ENCODE results near the gene PIP4K2B. TPM values are rescaled to one million over a fixed set of nuclear protein-coding genes. Genes with fewer than 3 reads are reported as not detected.

Gene PIP4K2B
- total and polyA plus RNA-seq, 2 donors (not counting 1 experiment from before 2014, with no cell fraction given) = 24.0 to 42.9 TPM

- no peaks in the 10 kb centered on the region for H3K79me2 ChIP-seq (ENCODE audit: control insufficient read depth, insufficient read depth, low read length)
- CTCF ChIA-PET = interaction anchor here (0.9 to 6.4 kb wide), 10 partner anchors 11 to 424 kb away, joined by 3 to 54 read pairs (median 4); partner anchors contain the start of gene EPOP
- peak overlapping the region; percentile 59 for H2AFZ ChIP-seq (ENCODE audit: insufficient read depth, low read depth, low read length, poor library complexity, severe bottlenecking)
- DNase-seq (no peak), ATAC-seq (ENCODE audit: low read depth) (no peak)
- POLR2A ChIA-PET = interaction anchor here (0.8 to 1.9 kb wide), 3 partner anchors 24 to 172 kb away, joined by 3 to 15 read pairs (median 9); partner anchors contain the start of gene MLLT6
- H3K27me3 ChIP-seq (replicated peaks in 1 of 4; ENCODE audit: control extremely low read depth in 1 of 4, control insufficient read depth in 3 of 4, insufficient read depth in 4 of 4, low read length in 3 of 4) = no peaks in the 10 kb centered on the region
- H3K36me3 ChIP-seq (replicated peaks in 1 of 2; ENCODE audit: control extremely low read depth in 1 of 2, control insufficient read depth in 1 of 2, extremely low read depth in 1 of 2, insufficient read depth in 2 of 2, low read length in 1 of 2) = peaks cover 0 to 10% of the 10 kb centered on the region in 2 experiments
- Mint-ChIP-seq H3K27me3 (no peaks in the 10 kb centered on the region), H3K4me3 (peak overlapping the region; percentile 76), H3K4me1 (peaks cover 57% of the 10 kb centered on the region), H3K9me3 (ENCODE audit: insufficient read depth) (no peaks in the 10 kb centered on the region), H3K27ac (peak overlapping the region; percentile 68)
- H3K9ac ChIP-seq (ENCODE audit: low read length) = peak overlapping the region; percentile 68
- peak overlapping the region; percentile 93 for H3K4me2 ChIP-seq (replicated peaks; ENCODE audit: low read depth, low read length, poor library complexity, severe bottlenecking)
- H3K27ac ChIP-seq (ENCODE audit: low read length in 2 of 2) = peak overlapping the region; percentile 8 to 48
- H3K9me3 ChIP-seq (ENCODE audit: control extremely low read depth in 1 of 3, control insufficient read depth in 2 of 3, insufficient read depth in 1 of 3, low read length in 2 of 3) = peaks cover 0 to 13% (median 0%) of the 10 kb centered on the region in 3 donors
- intact Hi-C loops (cut with micrococcal nuclease) = no loop called here
- H3K4me1 ChIP-seq (ENCODE audit: control insufficient read depth in 2 of 2, insufficient read depth in 2 of 2, low read length in 2 of 2) = peaks cover 32 to 59% of the 10 kb centered on the region in 2 donors
- H4K20me1 ChIP-seq (ENCODE audit: control insufficient read depth, insufficient read depth, low read length, poor library complexity, severe bottlenecking) = no peaks in the 10 kb centered on the region
- peak overlapping the region; percentile 13 to 69 (median 55) for H3K4me3 ChIP-seq (ENCODE audit: control extremely low read depth in 1 of 5, extremely low read depth in 1 of 5, insufficient read depth in 1 of 5, low read depth in 2 of 5, low read length in 4 of 5)
- TF ChIP-seq EZH2 (IDR thresholded peaks at IDR 0.05; ENCODE audit: borderline replicate concordance, insufficient read depth, low read depth, low read length, poor library complexity, severe bottlenecking) = no peak
- TF ChIP-seq CTCF (IDR thresholded peaks at IDR 0.05) = no peak
- WGBS (ENCODE audit: insufficient coverage) = 3% methylated on average over 6 of the region's 14 CpGs
Measured at GRCh38 chr17:38729368-38729885, 69.9 kb downstream of the PIP4K2B start.

GRCh38 chr17:38728290-38728831 is 71.0 kb downstream of the PIP4K2B start:
- intact Hi-C loops (cut with micrococcal nuclease) = no loop called here
- no peaks in the 10 kb centered on the region for H3K27me3 Mint-ChIP-seq
- POLR2A ChIA-PET = interaction anchor here (0.8 to 1.9 kb wide), 6 partner anchors 12 to 141 kb away, joined by 3 to 15 read pairs (median 4); partner anchors contain the start of genes LASP1 and MLLT6
- H3K27ac Mint-ChIP-seq = peak overlapping the region; percentile 86
- peak; percentile 80 for DNase-seq
- peak overlapping the region; percentile 76 for H3K4me3 Mint-ChIP-seq
- no peaks in the 10 kb centered on the region for H4K20me1 ChIP-seq (ENCODE audit: control insufficient read depth, insufficient read depth, low read length, poor library complexity, severe bottlenecking)
- no peak for TF ChIP-seq EZH2 (IDR thresholded peaks at IDR 0.05; ENCODE audit: borderline replicate concordance, insufficient read depth, low read depth, low read length, poor library complexity, severe bottlenecking)
- no peak for TF ChIP-seq CTCF (IDR thresholded peaks at IDR 0.05)
- peak overlapping the region; percentile 32 to 64 for H3K27ac ChIP-seq (ENCODE audit: low read length in 2 of 2)
- peak overlapping the region; percentile 93 for H3K4me2 ChIP-seq (replicated peaks; ENCODE audit: low read depth, low read length, poor library complexity, severe bottlenecking)
- CTCF ChIA-PET = interaction anchor here (0.8 to 6.4 kb wide), 13 partner anchors 10 to 425 kb away, joined by 3 to 54 read pairs (median 4); partner anchors contain the start of gene EPOP
- ATAC-seq (ENCODE audit: low read depth) = peak; percentile 26
- no peaks in the 10 kb centered on the region for H3K27me3 ChIP-seq (replicated peaks in 1 of 4; ENCODE audit: control extremely low read depth in 1 of 4, control insufficient read depth in 3 of 4, insufficient read depth in 4 of 4, low read length in 3 of 4)
- H3K79me2 ChIP-seq (ENCODE audit: control insufficient read depth, insufficient read depth, low read length) = no peaks in the 10 kb centered on the region
- peaks cover 32 to 56% of the 10 kb centered on the region in 2 donors for H3K4me1 ChIP-seq (ENCODE audit: control insufficient read depth in 2 of 2, insufficient read depth in 2 of 2, low read length in 2 of 2)
- peak overlapping the region; percentile 24 for H2AFZ ChIP-seq (ENCODE audit: insufficient read depth, low read depth, low read length, poor library complexity, severe bottlenecking)
- H3K9me3 ChIP-seq (ENCODE audit: control extremely low read depth in 1 of 3, control insufficient read depth in 2 of 3, insufficient read depth in 1 of 3, low read length in 2 of 3) = peaks cover 0 to 13% (median 0%) of the 10 kb centered on the region in 3 donors
- peaks cover 51% of the 10 kb centered on the region for H3K4me1 Mint-ChIP-seq
- H3K9me3 Mint-ChIP-seq (ENCODE audit: insufficient read depth) = no peaks in the 10 kb centered on the region
- H3K4me3 ChIP-seq (ENCODE audit: control extremely low read depth in 1 of 5, extremely low read depth in 1 of 5, insufficient read depth in 1 of 5, low read depth in 2 of 5, low read length in 4 of 5) = peak overlapping the region in 3 of 5 experiments; percentile 2 to 51 (median 27)
- 33% methylated on average over 8 of the region's 8 CpGs for WGBS (ENCODE audit: insufficient coverage)
- peaks cover 0 to 12% of the 10 kb centered on the region in 2 experiments for H3K36me3 ChIP-seq (replicated peaks in 1 of 2; ENCODE audit: control extremely low read depth in 1 of 2, control insufficient read depth in 1 of 2, extremely low read depth in 1 of 2, insufficient read depth in 2 of 2, low read length in 1 of 2)
- peak overlapping the region; percentile 34 for H3K9ac ChIP-seq (ENCODE audit: low read length)

All from B cell (primary cell).